ENCODE data around the gene DUSP6. TPM values are rescaled to one million over a fixed set of nuclear protein-coding genes. Genes with fewer than 3 reads are reported as not detected.

DUSP6 gene
- total and polyA plus RNA-seq, 2 of the 13 experiments (the other 11 are each of a cell fraction or from before 2014, with no cell fraction given) = 40.9 to 161 TPM

DNA sequence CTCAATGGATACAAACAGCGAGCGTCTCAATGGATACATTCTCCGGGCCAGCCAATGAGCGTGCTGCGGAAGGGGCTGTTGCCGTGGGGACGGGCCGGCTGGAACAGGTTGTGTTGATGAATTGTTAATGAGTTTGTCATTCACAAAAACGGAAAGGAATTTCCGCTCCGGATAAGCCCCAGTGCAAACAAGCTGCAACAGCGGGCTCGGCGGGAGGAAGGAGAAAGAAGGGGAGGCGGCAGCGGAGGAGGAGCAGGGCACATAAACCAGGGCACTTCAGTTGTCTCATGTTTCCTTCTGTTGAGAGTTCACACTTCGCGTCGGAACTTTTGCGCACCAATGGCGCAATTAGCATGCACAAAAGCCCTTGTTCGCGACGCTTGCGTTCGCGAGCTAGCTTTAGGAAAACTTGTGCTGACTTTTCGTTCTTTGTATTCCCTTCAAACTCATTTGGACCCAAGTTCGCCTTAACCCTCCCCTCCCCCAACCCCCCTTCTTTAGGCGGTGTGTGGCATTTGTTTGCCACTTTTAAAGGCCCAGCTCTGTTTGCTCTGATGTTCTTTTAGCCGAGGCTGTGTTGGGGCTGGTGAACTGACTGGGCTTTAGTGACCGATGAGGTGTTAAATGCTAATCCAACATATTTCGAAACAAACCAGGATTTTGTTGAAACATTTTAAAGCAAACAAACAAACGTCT is at the start of gene DUSP6 (continued):
- TF ChIP-seq ZNF513 (CRISPR knock-in tag; conservative IDR thresholded peaks at IDR 0.05) (no peak), ZHX2 (IDR thresholded peaks at IDR 0.05; ENCODE audit: low read depth) (no peak), ZHX2 (CRISPR knock-in tag; IDR thresholded peaks at IDR 0.05; ENCODE audit: borderline replicate concordance) (no peak), SNAI1 (CRISPR knock-in tag; IDR thresholded peaks at IDR 0.05; ENCODE audit: borderline replicate concordance) (peak; percentile 11; the same call in 1 of the 2 replicates), SRSF9 (IDR thresholded peaks at IDR 0.05; ENCODE audit: borderline replicate concordance, insufficient read depth, low read depth, low read length, poor library complexity, severe bottlenecking) (no peak), ZNF614 (CRISPR knock-in tag; IDR thresholded peaks at IDR 0.05; ENCODE audit: borderline replicate concordance) (peak; percentile 95; the same call in 1 of the 2 replicates), NFYC (CRISPR knock-in tag; IDR thresholded peaks at IDR 0.05) (peak; percentile 85), KAT8 (CRISPR knock-in tag; IDR thresholded peaks at IDR 0.05) (peak; percentile 25), THAP7 (CRISPR knock-in tag; IDR thresholded peaks at IDR 0.05) (no peak), ZNF468 (CRISPR knock-in tag; IDR thresholded peaks at IDR 0.05) (no peak), DRAP1 (CRISPR knock-in tag; IDR thresholded peaks at IDR 0.05) (peak; percentile 100), ZNF235 (CRISPR knock-in tag; IDR thresholded peaks at IDR 0.05; ENCODE audit: borderline replicate concordance) (no peak), ZKSCAN5 (CRISPR knock-in tag; IDR thresholded peaks at IDR 0.05) (no peak; the same call in 1 of the 2 replicates), SIN3A (IDR thresholded peaks at IDR 0.05; ENCODE audit: borderline replicate concordance, low read depth, low read length) (0 out of 2 replicates have a peak, but pooled peaks have one; percentile 20), MTA3 (CRISPR knock-in tag; IDR thresholded peaks at IDR 0.05) (no peak)
- TF ChIP-seq, protein P1, sequence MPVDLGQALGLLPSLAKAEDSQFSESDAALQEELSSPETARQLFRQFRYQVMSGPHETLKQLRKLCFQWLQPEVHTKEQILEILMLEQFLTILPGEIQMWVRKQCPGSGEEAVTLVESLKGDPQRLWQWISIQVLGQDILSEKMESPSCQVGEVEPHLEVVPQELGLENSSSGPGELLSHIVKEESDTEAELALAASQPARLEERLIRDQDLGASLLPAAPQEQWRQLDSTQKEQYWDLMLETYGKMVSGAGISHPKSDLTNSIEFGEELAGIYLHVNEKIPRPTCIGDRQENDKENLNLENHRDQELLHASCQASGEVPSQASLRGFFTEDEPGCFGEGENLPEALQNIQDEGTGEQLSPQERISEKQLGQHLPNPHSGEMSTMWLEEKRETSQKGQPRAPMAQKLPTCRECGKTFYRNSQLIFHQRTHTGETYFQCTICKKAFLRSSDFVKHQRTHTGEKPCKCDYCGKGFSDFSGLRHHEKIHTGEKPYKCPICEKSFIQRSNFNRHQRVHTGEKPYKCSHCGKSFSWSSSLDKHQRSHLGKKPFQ (CRISPR knock-in tag; IDR thresholded peaks at IDR 0.05; ENCODE audit: insufficient replicate concordance) = peak; percentile 93
- TF ChIP-seq, protein P2, sequence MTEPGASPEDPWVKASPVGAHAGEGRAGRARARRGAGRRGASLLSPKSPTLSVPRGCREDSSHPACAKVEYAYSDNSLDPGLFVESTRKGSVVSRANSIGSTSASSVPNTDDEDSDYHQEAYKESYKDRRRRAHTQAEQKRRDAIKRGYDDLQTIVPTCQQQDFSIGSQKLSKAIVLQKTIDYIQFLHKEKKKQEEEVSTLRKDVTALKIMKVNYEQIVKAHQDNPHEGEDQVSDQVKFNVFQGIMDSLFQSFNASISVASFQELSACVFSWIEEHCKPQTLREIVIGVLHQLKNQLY (CRISPR knock-in tag; IDR thresholded peaks at IDR 0.05) = 0 out of 2 replicates have a peak, but pooled peaks have one; percentile 51
